H1 (cell line): ENCODE data around the gene PARD3. TPM values are rescaled to one million over a fixed set of nuclear protein-coding genes. Genes with fewer than 3 reads are reported as not detected.

Source experiments
- CTCF ChIA-PET: fragments of 300-600 bp; sonication (Branson Sonifier 250); formaldehyde crosslinking; loops from one replicate; lab custom pipeline; 2021; ENCODE audit not compliant: partially characterized antibody; lab: Charles Lee
- POLR2A ChIA-PET: fragments of 300-600 bp; sonication (Branson Sonifier 250); formaldehyde crosslinking; loops from one replicate; lab custom pipeline; 2021; ENCODE audit warnings: inconsistent platforms; ENCODE audit not compliant: partially characterized antibody; lab: Charles Lee
- DNase-seq, 2 experiments: peaks; one replicate each; pipeline versions ENCODE4 v3.0.0 to v3.0.0-alpha.2; 2010 to 2022; ENCODE audit warnings: low spot score in 2 of 2, low read depth in 1 of 2, mixed read lengths in 1 of 2
- FAIRE-seq: peaks from 2 replicates; lab custom pipeline; 2011; peaks lifted over from hg19 to GRCh38; lab: Jason Lieb, UNC
- H2AFZ ChIP-seq: 2 replicates; pipeline ENCODE4 v1.8.1; 2012; ENCODE audit warnings: low read length, inconsistent platforms
- H2AK5ac ChIP-seq: 2 replicates; pipeline ENCODE4 v1.6.1; 2013; ENCODE audit warnings: low read depth, low read length
- H2BK120ac ChIP-seq: replicated peaks from 2 replicates; pipeline ENCODE3; 2013; ENCODE audit warnings: low read depth, low read length, inconsistent platforms
- H2BK12ac ChIP-seq: 2 replicates; pipeline ENCODE4 v1.6.1; 2013; ENCODE audit warnings: low read depth, low read length
- H2BK15ac ChIP-seq: 2 replicates; pipeline ENCODE4 v1.6.1; 2013; ENCODE audit warnings: low read length
- H2BK20ac ChIP-seq: 2 replicates; pipeline ENCODE4 v1.6.1; 2013; ENCODE audit warnings: low read length
- H2BK5ac ChIP-seq: 2 replicates; pipeline ENCODE4 v1.6.1; 2013; ENCODE audit warnings: low read depth, low read length
- H3K14ac ChIP-seq: 2 replicates; pipeline ENCODE4 v1.6.1; 2013; ENCODE audit warnings: inconsistent platforms; ENCODE audit not compliant: insufficient read length
- H3K18ac ChIP-seq: 2 replicates; pipeline ENCODE4 v1.6.1; 2013; ENCODE audit warnings: low read length; ENCODE audit errors: extremely low read depth
- H3K23ac ChIP-seq: 2 replicates; pipeline ENCODE4 v1.6.1; 2013; ENCODE audit warnings: inconsistent platforms; ENCODE audit not compliant: insufficient read length
- H3K23me2 ChIP-seq: 2 replicates; pipeline ENCODE4 v1.6.1; 2013; ENCODE audit warnings: low read depth, low read length
- H3K27ac ChIP-seq: 2 replicates; pipeline ENCODE4 v1.6.1; 2011; ENCODE audit warnings: low read depth, low read length, inconsistent platforms
- H3K27me3 ChIP-seq, 4 experiments: replicated peaks in 1 of 4; 1 replicate in 1 of 4; 2 replicates in 3 of 4; pipeline versions ENCODE4 v1.6.1 to v1.8.1; 2011 to 2013; ENCODE audit warnings: low read length in 3 of 4, mild to moderate bottlenecking in 3 of 4, inconsistent platforms in 2 of 4, mixed read lengths in 2 of 4, moderate library complexity in 1 of 4; ENCODE audit not compliant: control insufficient read depth in 3 of 4, insufficient read depth in 3 of 4; ENCODE audit errors: extremely low read depth in 1 of 4
- H3K36me3 ChIP-seq, 4 experiments: 2 replicates each; pipeline versions ENCODE4 v1.6.1 to v1.8.1; 2011 to 2013; ENCODE audit warnings: mild to moderate bottlenecking in 4 of 4, low read length in 3 of 4, moderate library complexity in 2 of 4, control low read depth in 1 of 4, inconsistent platforms in 1 of 4; ENCODE audit not compliant: insufficient read depth in 4 of 4, control insufficient read depth in 2 of 4
- H3K4ac ChIP-seq: replicated peaks from 2 replicates; pipeline ENCODE3; 2013; ENCODE audit warnings: low read length, low read depth, mixed read lengths, inconsistent platforms; ENCODE audit not compliant: insufficient read length
- H3K4me1 ChIP-seq, 4 experiments: replicated peaks in 1 of 4; 1 replicate in 1 of 4; 2 replicates in 3 of 4; pipeline versions ENCODE4 v1.6.1 to v1.8.1; 2011 to 2013; ENCODE audit warnings: low read length in 3 of 4, inconsistent platforms in 2 of 4, mixed read lengths in 1 of 4; ENCODE audit not compliant: insufficient read depth in 4 of 4, control insufficient read depth in 3 of 4
- H3K4me2 ChIP-seq, 2 experiments: 2 replicates each; pipeline versions ENCODE4 v1.6.1 to v1.8.1; 2011 to 2013; ENCODE audit warnings: low read depth in 2 of 2, low read length in 2 of 2, control low read depth in 1 of 2, inconsistent platforms in 1 of 2, mild to moderate bottlenecking in 1 of 2; ENCODE audit not compliant: insufficient read depth in 1 of 2
- H3K4me3 ChIP-seq, 4 experiments: fragments of 200-600, 300-600 bp in 1 of 4; sonication (generic), shearing (Covaris generic), sonication (Bioruptor Twin) in 1 of 4; 2 replicates each; pipeline versions ENCODE4 v1.5.1 to v1.8.1; 2011 to 2016; ENCODE audit warnings: low read length in 4 of 4, low read depth in 3 of 4, control low read depth in 2 of 4, inconsistent platforms in 2 of 4, mild to moderate bottlenecking in 2 of 4, mixed read lengths in 1 of 4, moderate library complexity in 1 of 4; ENCODE audit not compliant: insufficient read depth in 2 of 4; ENCODE audit errors: extremely low read depth in 1 of 4
- H3K56ac ChIP-seq: replicated peaks from 2 replicates; pipeline ENCODE3; 2013; ENCODE audit warnings: low read depth, mild to moderate bottlenecking, mixed read lengths, low read length, inconsistent platforms; ENCODE audit not compliant: insufficient read length
- H3K79me1 ChIP-seq: 2 replicates; pipeline ENCODE4 v1.6.1; 2013; ENCODE audit warnings: low read depth, low read length, control low read depth
- H3K79me2 ChIP-seq, 2 experiments: 2 replicates each; pipeline versions ENCODE4 v1.6.1 to v1.8.1; 2012 to 2013; ENCODE audit warnings: low read length in 2 of 2, mild to moderate bottlenecking in 2 of 2, inconsistent platforms in 1 of 2; ENCODE audit not compliant: insufficient read depth in 2 of 2, control insufficient read depth in 1 of 2
- H3K9ac ChIP-seq, 4 experiments: replicated peaks in 1 of 4; 1 replicate in 1 of 4; 2 replicates in 3 of 4; pipeline versions ENCODE4 v1.6.1 to v1.8.1; 2011 to 2013; ENCODE audit warnings: low read depth in 3 of 4, low read length in 3 of 4, control low read depth in 2 of 4, mild to moderate bottlenecking in 2 of 4, moderate library complexity in 2 of 4, inconsistent platforms in 1 of 4; ENCODE audit errors: extremely low read depth in 1 of 4
- H3K9me3 ChIP-seq, 2 experiments: 2 replicates each; pipeline versions ENCODE4 v1.6.1 to v1.8.1; 2012 to 2013; ENCODE audit warnings: mild to moderate bottlenecking in 2 of 2, moderate library complexity in 2 of 2, control low read depth in 1 of 2, inconsistent platforms in 1 of 2, low read depth in 1 of 2, low read length in 1 of 2, mixed read lengths in 1 of 2; ENCODE audit not compliant: insufficient read depth in 2 of 2
- H4K20me1 ChIP-seq, 2 experiments: replicated peaks in 1 of 2; 2 replicates each; pipeline versions ENCODE3 to v1.8.1; 2011 to 2013; ENCODE audit warnings: inconsistent platforms in 2 of 2, low read length in 2 of 2, mild to moderate bottlenecking in 1 of 2; ENCODE audit not compliant: insufficient read depth in 2 of 2, control insufficient read depth in 1 of 2
- H4K5ac ChIP-seq: 2 replicates; pipeline ENCODE4 v1.6.1; 2013; ENCODE audit warnings: low read length, low read depth, mixed read lengths, inconsistent platforms; ENCODE audit not compliant: insufficient read length
- H4K8ac ChIP-seq: 2 replicates; pipeline ENCODE4 v1.8.0; 2013; ENCODE audit warnings: mild to moderate bottlenecking, moderate library complexity, low read length, inconsistent platforms; ENCODE audit not compliant: insufficient read depth; ENCODE audit errors: extremely low read depth
- H4K91ac ChIP-seq: replicated peaks from 2 replicates; pipeline ENCODE3; 2013; ENCODE audit warnings: low read length, mixed read lengths, inconsistent platforms; ENCODE audit not compliant: insufficient read length
- BCL11A ChIP-seq, 2 experiments: IDR thresholded peaks; one replicate each; pipeline ENCODE4 v1.6.1; 2011; ENCODE audit warnings: low read depth in 2 of 2, low read length in 2 of 2, mild to moderate bottlenecking in 2 of 2
- BRCA1 ChIP-seq: IDR thresholded peaks from 2 replicates; pipeline ENCODE4 v1.6.1; 2012; ENCODE audit warnings: low read depth, low read length, improper control_type of control experiment
- CEBPB ChIP-seq: IDR thresholded peaks from 2 replicates; pipeline ENCODE4 v1.6.1; 2012; ENCODE audit warnings: low read depth, low read length
- CTBP2 ChIP-seq: IDR thresholded peaks from 2 replicates; pipeline ENCODE4 v1.7.0; 2011; ENCODE audit warnings: borderline replicate concordance, mild to moderate bottlenecking, moderate library complexity, mixed read lengths, low read length; ENCODE audit not compliant: insufficient read depth, insufficient read length
- JUND ChIP-seq: IDR thresholded peaks from 2 replicates; pipeline ENCODE4 v1.6.1; 2011; ENCODE audit warnings: mild to moderate bottlenecking, improper control_type of control experiment, low read length
- KDM4A ChIP-seq: IDR thresholded peaks from one replicate; pipeline ENCODE4 v1.7.1; 2012; ENCODE audit warnings: low read depth, mild to moderate bottlenecking, moderate library complexity, low read length, inconsistent platforms; ENCODE audit not compliant: severe bottlenecking
- MAFK ChIP-seq: IDR thresholded peaks from 2 replicates; pipeline ENCODE4 v1.6.1; 2012; ENCODE audit warnings: low read depth, mild to moderate bottlenecking, improper control_type of control experiment, low read length
- NRF1 ChIP-seq: IDR thresholded peaks from 2 replicates; pipeline ENCODE4 v1.6.1; 2011; ENCODE audit warnings: mild to moderate bottlenecking, low read depth, low read length, improper control_type of control experiment
- POU5F1 ChIP-seq: IDR thresholded peaks from 2 replicates; pipeline ENCODE4 v1.6.1; 2011; ENCODE audit warnings: low read depth, mild to moderate bottlenecking, low read length, moderate library complexity
- RAD21 ChIP-seq, 2 experiments: IDR thresholded peaks in 1 of 2; conservative IDR thresholded peaks in 1 of 2; 2 replicates each; pipeline ENCODE4 v1.6.1; 2011; ENCODE audit warnings: low read depth in 2 of 2, low read length in 2 of 2, improper control_type of control experiment in 1 of 2, inconsistent platforms in 1 of 2, mild to moderate bottlenecking in 1 of 2, moderate library complexity in 1 of 2
- RXRA ChIP-seq: IDR thresholded peaks from 2 replicates; pipeline ENCODE4 v1.6.1; 2011; ENCODE audit warnings: low read depth, mild to moderate bottlenecking, low read length, moderate library complexity; ENCODE audit not compliant: insufficient read depth
- SP2 ChIP-seq: IDR thresholded peaks from 2 replicates; pipeline ENCODE4 v1.6.1; 2012; ENCODE audit warnings: mild to moderate bottlenecking, low read length, inconsistent platforms
- WGBS, 2 experiments: shearing (Covaris generic) in 1 of 2; methylation state at CpG; one replicate each; pipeline versions ENCODE4 v1.1.6 to v1.1.7; 2013 to 2015; ENCODE audit warnings: low lambda C conversion rate in 2 of 2, mixed read lengths in 2 of 2, inconsistent platforms in 1 of 2, low coverage in 1 of 2, missing lambda C conversion rate in 1 of 2; ENCODE audit not compliant: insufficient replicate concordance in 2 of 2, insufficient coverage in 1 of 2, insufficient read length in 1 of 2; ENCODE audit errors: extremely low coverage in 1 of 2, missing lambda C conversion rate in 1 of 2; 5-methylcytosine and 5-hydroxymethylcytosine counted together
- polyA plus RNA-seq, 7 experiments: library from polyadenylated mRNA; depleted of rRNA in 3 of 7; stranded (reverse) in 5 of 7; unstranded in 2 of 7; fragments of >200 nt in 5 of 7; fragments of 200-250 nt in 2 of 7; gene quantifications; 1 replicate in 5 of 7; 2 replicates in 1 of 7; 4 replicates in 1 of 7; pipeline versions ENCODE4 v1.2.1 to v1.2.3, GENCODE V29; 2011 to 2013; ENCODE audit warnings: missing spikeins in 2 of 7, mixed read lengths in 2 of 7
- total RNA-seq: library from RNA; stranded (reverse); fragmentation: NEBNext Ultra II Directional; extraction: Animal tissue kit (Norgen Biotek cat#: 25700); gene quantifications from 2 replicates; pipeline ENCODE4 v1.2.1, GENCODE V29; 2021

The PARD3 gene
- total and polyA plus RNA-seq, 2 of the 8 experiments (the other 6 are each of a cell fraction or from before 2014, with no cell fraction given) = 19.7 to 49.1 TPM

GRCh38 chr10:34629084-34629483 lies 186.0 kb downstream of the PARD3 start:
- ChIA-PET POLR2A (no interaction called here), CTCF (interaction anchor here (1.4 kb wide), 1 partner anchor 9 kb away, joined by 3 read pairs; no protein-coding TSS in a partner anchor)
- H3K27me3 ChIP-seq = no peaks in the 10 kb centered on the region
- no peak overlapping the region for H4K91ac ChIP-seq
- H3K79me2 ChIP-seq = peaks cover 0 to 28% of the 10 kb centered on the region in 2 experiments; a peak in 1 of 4 replicates
- H2AFZ ChIP-seq = no peak overlapping the region
- H2BK12ac ChIP-seq = no peak overlapping the region
- H4K8ac ChIP-seq = no peak overlapping the region
- H3K27ac ChIP-seq = 0 out of 2 replicates have a peak overlapping the region, but pooled peaks have one; percentile 33
- no peak overlapping the region for H3K4ac ChIP-seq
- H3K79me1 ChIP-seq = peaks cover 5% of the 10 kb centered on the region; the same call in 1 of the 2 replicates
- 89% methylated on average over 5 of the region's 5 CpGs; no CpG with 5 or more reads in 1 of the 2 experiments for WGBS, 2 experiments
- H3K9me3 ChIP-seq = no peaks in the 10 kb centered on the region
- H2BK5ac ChIP-seq = no peak overlapping the region
- no peak overlapping the region for H2BK120ac ChIP-seq
- H3K14ac ChIP-seq = no peak overlapping the region
- no peaks in the 10 kb centered on the region for H3K36me3 ChIP-seq
- no peak overlapping the region for H2BK15ac ChIP-seq
- FAIRE-seq (no peak), DNase-seq (no peak)
- no peak overlapping the region for H3K4me2 ChIP-seq
- peaks cover 0 to 6% (median 2%) of the 10 kb centered on the region in 4 experiments; a peak in 2 of 7 replicates for H3K4me1 ChIP-seq
- no peak for TF ChIP-seq RXRA
- TF ChIP-seq MAFK = no peak
- TF ChIP-seq NRF1 = no peak
- TF ChIP-seq POU5F1 = no peak
- no peak for TF ChIP-seq RAD21 (IDR thresholded peaks at IDR 0.05 in 1 of 2, conservative IDR thresholded peaks at IDR 0.05 in 1 of 2; ENCODE audit: low read depth in 2 of 2, low read length in 2 of 2)
- TF ChIP-seq CEBPB = no peak
- TF ChIP-seq SP2 = no peak
- no peak for TF ChIP-seq BCL11A (IDR thresholded peaks at IDR 0.05; ENCODE audit: low read depth in 2 of 2, low read length in 2 of 2)
- TF ChIP-seq JUND = no peak
- TF ChIP-seq CTBP2 = no peak
- TF ChIP-seq KDM4A = no peak
- TF ChIP-seq BRCA1 = no peak
- H3K56ac ChIP-seq = no peak overlapping the region
- H3K9ac ChIP-seq = no peak overlapping the region
- H2AK5ac ChIP-seq = no peak overlapping the region
- no peak overlapping the region for H2BK20ac ChIP-seq
- H3K4me3 ChIP-seq = no peak overlapping the region
- H3K18ac ChIP-seq = no peak overlapping the region
- no peak overlapping the region for H4K5ac ChIP-seq
- no peaks in the 10 kb centered on the region for H3K23me2 ChIP-seq
- peaks cover 0 to 4% of the 10 kb centered on the region in 2 experiments for H4K20me1 ChIP-seq
- H3K23ac ChIP-seq = no peak overlapping the region
